Midbrain (tissue), 1 donor: ENCODE measurements around the gene CD4.
"Not testable (repeated sequence)": the region's sequence is repeated elsewhere in the genome, so short reads cannot be mapped to it uniquely, and the experiment has no call there.

Experiments used
- DNase-seq: peaks from one replicate; lab custom pipeline; 2025; lab: John Stamatoyannopoulos, UW

The CD4 gene

GRCh38 chr12:6868211-6869048 is 79.1 kb downstream of the CD4 start:
- DNase-seq: no peak

DNA sequence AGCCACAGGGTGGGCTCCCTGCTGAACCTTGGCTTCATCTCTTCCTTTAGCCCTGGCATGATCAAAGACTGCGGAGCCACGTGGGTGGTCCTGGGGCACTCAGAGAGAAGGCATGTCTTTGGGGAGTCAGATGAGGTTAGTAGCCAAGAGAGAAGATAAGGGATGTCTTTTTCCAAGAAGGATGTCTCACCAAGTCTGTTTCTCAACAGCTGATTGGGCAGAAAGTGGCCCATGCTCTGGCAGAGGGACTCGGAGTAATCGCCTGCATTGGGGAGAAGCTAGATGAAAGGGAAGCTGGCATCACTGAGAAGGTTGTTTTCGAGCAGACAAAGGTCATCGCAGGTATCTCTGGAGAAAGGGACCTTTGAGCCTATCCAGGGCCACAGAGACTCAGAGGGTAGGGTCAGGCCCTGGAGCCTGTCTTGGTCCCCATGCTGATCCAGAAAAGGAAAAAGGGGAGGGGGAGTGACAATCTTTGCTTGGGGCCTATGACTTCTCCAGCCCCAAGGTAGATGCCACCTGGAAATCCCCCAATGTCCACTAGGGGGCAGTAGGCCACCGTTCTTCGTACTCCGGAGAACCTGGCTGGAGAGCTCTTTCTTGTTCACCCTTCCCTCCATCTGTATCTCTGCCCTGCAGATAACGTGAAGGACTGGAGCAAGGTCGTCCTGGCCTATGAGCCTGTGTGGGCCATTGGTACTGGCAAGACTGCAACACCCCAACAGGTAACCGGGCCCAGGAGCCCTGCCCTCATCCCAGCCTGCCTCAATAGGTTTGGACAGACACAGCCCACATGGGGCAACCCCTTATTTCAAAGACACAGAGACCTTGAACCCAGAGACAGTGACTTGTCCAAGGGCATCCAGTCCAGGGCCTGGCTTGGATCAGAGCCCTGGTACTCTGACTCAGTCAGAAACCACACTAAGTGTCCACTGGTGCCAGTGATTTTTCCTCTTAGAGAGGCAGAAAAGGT is 80.0 kb downstream of the CD4 start:
- DNase-seq: peak; percentile 75

- DNase-seq: not testable (repeated sequence)
Observed at GRCh38 chr12:6870304-6870703, 81.0 kb downstream of the CD4 start.
